Right ventricle myocardium inferior (tissue), 1 donor: ENCODE results near the gene CSRP2. TPM values are rescaled to one million over a fixed set of nuclear protein-coding genes. Genes with fewer than 3 reads are reported as not detected.

Experiments used
- ATAC-seq: fragments of 200-7000 bp; cut with Tn5 transposase; one replicate; pipeline ENCODE4 v1.9.1; 2020; ENCODE audit warnings: mild to moderate bottlenecking, moderate library complexity
- DNase-seq: peaks from one replicate; pipeline ENCODE4 v3.0.0; 2021; ENCODE audit errors: missing footprints
- intact Hi-C: fragments of 100-400 bp; cut with DNase I; formaldehyde crosslinking; loops from one replicate; pipeline ENCODE4 v1.11.0; 2022
- total RNA-seq: library from RNA; stranded (reverse); fragmentation: NEBNext Ultra II Directional; extraction: Animal tissue kit (Norgen Biotek cat#: 25700); gene quantifications from one replicate; pipeline ENCODE4 v1.2.1, GENCODE V29; 2021
- donor health status: DM: no; HTN: yes; CAD: no; lungs with severe emphysema.

CSRP2 gene
- total RNA-seq, 1 donor from 2014 or later: 55.8 TPM

- intact Hi-C loops: no loop called here
- ATAC-seq: no peak
- DNase-seq: no peak
Measured at GRCh38 chr12:76872415-76872814, 6.4 kb downstream of the CSRP2 start.

- ATAC-seq: no peak
- intact Hi-C loops: no loop called here
- DNase-seq: no peak
Measured at GRCh38 chr12:76871742-76872141, 7.1 kb downstream of the CSRP2 start.

GRCh38 chr12:76871082-76871481, 7.7 kb downstream of the CSRP2 start:
- no peak for DNase-seq
- ATAC-seq: no peak
- intact Hi-C loops: no loop called here

GRCh38 chr12:76866726-76867125, 12.1 kb downstream of the CSRP2 start:
- DNase-seq: no peak
- ATAC-seq: no peak
- intact Hi-C loops: no loop called here

GRCh38 chr12:76866151-76866567, 12.7 kb downstream of the CSRP2 start:
- DNase-seq (no peak), ATAC-seq (no peak)
- intact Hi-C loops: no loop called here

- DNase-seq (no peak), ATAC-seq (no peak)
- intact Hi-C loops: no loop called here
Measured at GRCh38 chr12:76864791-76865400, 13.9 kb downstream of the CSRP2 start.

- ATAC-seq (no peak), DNase-seq (no peak)
- intact Hi-C loops: no loop called here
Measured at GRCh38 chr12:76863837-76864236, 15.0 kb downstream of the CSRP2 start.

- no peak for DNase-seq
- intact Hi-C loops: no loop called here
Measured at GRCh38 chr12:76863005-76863670, 15.7 kb downstream of the CSRP2 start.

GRCh38 chr12:76860256-76860655, 18.6 kb downstream of the CSRP2 start:
- DNase-seq (no peak), ATAC-seq (no peak)
- intact Hi-C loops: no loop called here

More at GRCh38 chr12:76863005-76863670, 15.7 kb downstream of the CSRP2 start:
- ATAC-seq: no peak

- ATAC-seq (no peak), DNase-seq (no peak)
- intact Hi-C loops: no loop called here
Measured at GRCh38 chr12:76859611-76860010, 19.2 kb downstream of the CSRP2 start.

GRCh38 chr12:76856018-76856644, 22.7 kb downstream of the CSRP2 start:
- DNase-seq (no peak), ATAC-seq (peak; percentile 64)
- intact Hi-C loops: no loop called here

- ATAC-seq (no peak), DNase-seq (no peak)
- intact Hi-C loops: no loop called here
Measured at GRCh38 chr12:76855271-76855670, 23.5 kb downstream of the CSRP2 start.

GRCh38 chr12:76852106-76852505, 26.7 kb downstream of the CSRP2 start:
- ATAC-seq: no peak
- intact Hi-C loops: no loop called here
- no peak for DNase-seq

- intact Hi-C loops: no loop called here
- ATAC-seq (no peak), DNase-seq (no peak)
Measured at GRCh38 chr12:76848132-76848531, 30.7 kb downstream of the CSRP2 start.

- intact Hi-C loops: no loop called here
- no peak for ATAC-seq
- DNase-seq: no peak
Measured at GRCh38 chr12:76847260-76847659, 31.6 kb downstream of the CSRP2 start.

GRCh38 chr12:76836633-76837032, 42.2 kb downstream of the CSRP2 start:
- ATAC-seq: no peak

GRCh38 chr12:76830436-76830835, 48.4 kb downstream of the CSRP2 start:
- DNase-seq (no peak), ATAC-seq (no peak)
- intact Hi-C loops: no loop called here

More at GRCh38 chr12:76836633-76837032, 42.2 kb downstream of the CSRP2 start:
- DNase-seq: no peak
- intact Hi-C loops: no loop called here

GRCh38 chr12:76820888-76821482, 57.8 kb downstream of the CSRP2 start:
- intact Hi-C loops: no loop called here
- DNase-seq (no peak), ATAC-seq (no peak)

GRCh38 chr12:76813972-76814371, 64.8 kb downstream of the CSRP2 start:
- intact Hi-C loops: no loop called here

GRCh38 chr12:76813265-76813664, 65.6 kb downstream of the CSRP2 start:
- ATAC-seq: no peak
- intact Hi-C loops: no loop called here
- DNase-seq: no peak

More at GRCh38 chr12:76813972-76814371, 64.8 kb downstream of the CSRP2 start:
- DNase-seq (no peak), ATAC-seq (no peak)
